Inflammatory macrophage treated with lipopolysaccharide for 4 hours (primary cell): Measurements from ENCODE around the gene ZNF646.

Source experiments
- DNase-seq: peaks from one replicate; pipeline ENCODE4 v3.0.0-alpha.2; 2020

Gene ZNF646

GRCh38 chr16:31132303-31132979, 58.2 kb downstream of the ZNF646 start:
- DNase-seq = no peak

- no peak for DNase-seq
Observed at GRCh38 chr16:31133046-31133501, 58.9 kb downstream of the ZNF646 start.
